ENCODE results near the gene SEC31A.

- TF ChIP-seq, protein P1, sequence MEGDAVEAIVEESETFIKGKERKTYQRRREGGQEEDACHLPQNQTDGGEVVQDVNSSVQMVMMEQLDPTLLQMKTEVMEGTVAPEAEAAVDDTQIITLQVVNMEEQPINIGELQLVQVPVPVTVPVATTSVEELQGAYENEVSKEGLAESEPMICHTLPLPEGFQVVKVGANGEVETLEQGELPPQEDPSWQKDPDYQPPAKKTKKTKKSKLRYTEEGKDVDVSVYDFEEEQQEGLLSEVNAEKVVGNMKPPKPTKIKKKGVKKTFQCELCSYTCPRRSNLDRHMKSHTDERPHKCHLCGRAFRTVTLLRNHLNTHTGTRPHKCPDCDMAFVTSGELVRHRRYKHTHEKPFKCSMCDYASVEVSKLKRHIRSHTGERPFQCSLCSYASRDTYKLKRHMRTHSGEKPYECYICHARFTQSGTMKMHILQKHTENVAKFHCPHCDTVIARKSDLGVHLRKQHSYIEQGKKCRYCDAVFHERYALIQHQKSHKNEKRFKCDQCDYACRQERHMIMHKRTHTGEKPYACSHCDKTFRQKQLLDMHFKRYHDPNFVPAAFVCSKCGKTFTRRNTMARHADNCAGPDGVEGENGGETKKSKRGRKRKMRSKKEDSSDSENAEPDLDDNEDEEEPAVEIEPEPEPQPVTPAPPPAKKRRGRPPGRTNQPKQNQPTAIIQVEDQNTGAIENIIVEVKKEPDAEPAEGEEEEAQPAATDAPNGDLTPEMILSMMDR (IDR thresholded peaks at IDR 0.05; ENCODE audit: low read length), result no peak
- TF ChIP-seq EZH2 (optimal IDR thresholded peaks at IDR 0.05; ENCODE audit: low read depth, low read length), result no peak
- no peak for TF ChIP-seq EZH2phosphoT487 (IDR thresholded peaks at IDR 0.05; ENCODE audit: low read length)
Observed at GRCh38 chr4:82896755-82897154, 5.8 kb upstream of the SEC31A start.
